ENCODE data around the gene KRTAP10-2. TPM values are rescaled to one million over a fixed set of nuclear protein-coding genes. Genes with fewer than 3 reads are reported as not detected.

KRTAP10-2 gene
- total RNA-seq, 1 experiment from 2014 or later: not detected

- RAD21 ChIA-PET (ENCODE audit: low non-redundant PET in 1 of 2, low total read pairs in 2 of 2, uncharacterized antibody in 2 of 2, unreplicated experiment in 2 of 2): no interaction called here
- intact Hi-C loops (cut with micrococcal nuclease): no loop called here
- Histone ChIP-seq H2AFZ (ENCODE audit: low read depth, low read length, poor library complexity, severe bottlenecking) (no peak overlapping the region), H3K9ac (ENCODE audit: low read length) (no peak overlapping the region), H3K4me3 (replicated peaks in 1 of 2; ENCODE audit: low read depth in 1 of 2, low read length in 2 of 2) (no peak overlapping the region), H3K4me1 (ENCODE audit: control insufficient read depth in 1 of 2, insufficient read depth in 2 of 2, low read length in 2 of 2) (no peaks in the 10 kb centered on the region), H3K27me3 (ENCODE audit: insufficient read depth, low read length) (peaks cover 25% of the 10 kb centered on the region), H4K20me1 (ENCODE audit: insufficient read depth) (no peaks in the 10 kb centered on the region), H3K4me2 (ENCODE audit: low read length) (no peak overlapping the region), H3K79me2 (ENCODE audit: insufficient read depth, low read length) (no peaks in the 10 kb centered on the region), H3K9me3 (ENCODE audit: control insufficient read depth in 1 of 2, insufficient read depth in 1 of 2, low read depth in 1 of 2, low read length in 2 of 2) (no peaks in the 10 kb centered on the region), H3K36me3 (ENCODE audit: control insufficient read depth in 1 of 2, insufficient read depth in 2 of 2, low read length in 2 of 2) (no peaks in the 10 kb centered on the region), H3K27ac (ENCODE audit: low read depth, low read length) (no peak overlapping the region), H3K9me2 (ENCODE audit: insufficient read depth) (no peaks in the 10 kb centered on the region)
- DNase-seq (ENCODE audit: low read depth, low spot score) (no peak), ATAC-seq (no peak)
- TF ChIP-seq CBX3 (IDR thresholded peaks at IDR 0.05; ENCODE audit: low read depth) (no peak), SIN3A (IDR thresholded peaks at IDR 0.05; ENCODE audit: low read depth) (no peak), ELF1 (IDR thresholded peaks at IDR 0.05; ENCODE audit: borderline replicate concordance, low read depth) (no peak), EZH2 (IDR thresholded peaks at IDR 0.05) (no peak), POLR2AphosphoS5 (IDR thresholded peaks at IDR 0.05; ENCODE audit: low read depth, low read length) (no peak), EZH2phosphoT487 (IDR thresholded peaks at IDR 0.05; ENCODE audit: borderline replicate concordance) (no peak), ATF3 (IDR thresholded peaks at IDR 0.05) (no peak), FOSL1 (IDR thresholded peaks at IDR 0.05; ENCODE audit: low read depth) (no peak), ZNF274 (IDR thresholded peaks at IDR 0.05; ENCODE audit: low read depth, low read length) (no peak), SP1 (IDR thresholded peaks at IDR 0.05; ENCODE audit: low read depth) (no peak), REST (IDR thresholded peaks at IDR 0.05; ENCODE audit: low read depth) (no peak)
- TF ChIP-seq, protein P1, sequence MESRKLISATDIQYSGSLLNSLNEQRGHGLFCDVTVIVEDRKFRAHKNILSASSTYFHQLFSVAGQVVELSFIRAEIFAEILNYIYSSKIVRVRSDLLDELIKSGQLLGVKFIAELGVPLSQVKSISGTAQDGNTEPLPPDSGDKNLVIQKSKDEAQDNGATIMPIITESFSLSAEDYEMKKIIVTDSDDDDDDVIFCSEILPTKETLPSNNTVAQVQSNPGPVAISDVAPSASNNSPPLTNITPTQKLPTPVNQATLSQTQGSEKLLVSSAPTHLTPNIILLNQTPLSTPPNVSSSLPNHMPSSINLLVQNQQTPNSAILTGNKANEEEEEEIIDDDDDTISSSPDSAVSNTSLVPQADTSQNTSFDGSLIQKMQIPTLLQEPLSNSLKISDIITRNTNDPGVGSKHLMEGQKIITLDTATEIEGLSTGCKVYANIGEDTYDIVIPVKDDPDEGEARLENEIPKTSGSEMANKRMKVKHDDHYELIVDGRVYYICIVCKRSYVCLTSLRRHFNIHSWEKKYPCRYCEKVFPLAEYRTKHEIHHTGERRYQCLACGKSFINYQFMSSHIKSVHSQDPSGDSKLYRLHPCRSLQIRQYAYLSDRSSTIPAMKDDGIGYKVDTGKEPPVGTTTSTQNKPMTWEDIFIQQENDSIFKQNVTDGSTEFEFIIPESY (IDR thresholded peaks at IDR 0.05; ENCODE audit: extremely low read depth, insufficient replicate concordance, low read length): no peak
- no TSS peak for BruUV-seq (replicated peaks)
- CTCF ChIA-PET: no interaction called here
- POLR2A ChIA-PET: no interaction called here
These were observed 34.6 kb upstream of the KRTAP10-2 start for GRCh38 chr21:44585892-44586291.

Measured in HCT116 (cell line).